SKM-1 (cell line): ENCODE results near the gene GTF2F2.
"Not testable (repeated sequence)": the region's sequence is repeated elsewhere in the genome, so short reads cannot be mapped to it uniquely, and the experiment has no call there.

Experiments
- DNase-seq: peaks from one replicate; lab custom pipeline; 2025; ENCODE audit not compliant: unreplicated experiment; lab: John Stamatoyannopoulos, UW

The GTF2F2 gene

DNA sequence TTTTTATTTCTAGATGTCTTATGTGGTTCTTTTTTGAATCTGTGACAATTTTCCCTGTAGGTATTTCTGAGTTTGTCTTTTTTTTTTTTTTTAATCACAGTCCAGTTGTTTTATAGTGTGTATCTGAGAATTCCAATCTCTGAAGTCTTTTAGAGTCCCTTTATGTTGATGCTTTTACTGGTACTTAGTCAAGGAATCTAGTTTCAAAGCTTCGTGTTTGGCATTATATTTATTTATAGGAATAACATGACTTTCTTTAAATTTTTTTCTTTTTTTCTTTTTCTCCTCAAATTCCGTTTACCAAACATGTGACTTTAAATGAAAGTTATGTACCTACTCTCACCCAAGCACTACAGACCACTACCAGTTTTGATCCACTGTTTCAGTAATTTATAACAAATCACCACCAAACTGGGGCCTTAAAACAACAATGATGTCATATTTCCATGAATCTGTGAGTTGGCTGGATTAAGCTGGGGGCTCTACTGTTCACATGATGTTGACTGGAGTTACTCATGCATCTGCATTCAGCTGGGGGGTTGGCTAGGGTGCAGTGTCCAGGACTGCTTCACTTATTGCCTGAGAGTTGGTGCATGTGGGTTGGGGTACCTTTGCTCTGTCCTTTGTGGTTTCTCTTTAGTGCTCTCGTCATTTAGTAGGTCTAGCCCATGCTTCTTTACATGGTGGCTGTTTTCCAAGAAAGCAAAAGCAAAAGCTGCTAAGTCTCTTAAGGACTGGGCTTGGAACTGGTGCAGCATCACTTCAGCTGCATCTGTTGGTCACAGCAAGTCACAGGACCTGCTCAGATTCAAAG is 58.2 kb downstream of the GTF2F2 start:
- DNase-seq = no peak

DNA sequence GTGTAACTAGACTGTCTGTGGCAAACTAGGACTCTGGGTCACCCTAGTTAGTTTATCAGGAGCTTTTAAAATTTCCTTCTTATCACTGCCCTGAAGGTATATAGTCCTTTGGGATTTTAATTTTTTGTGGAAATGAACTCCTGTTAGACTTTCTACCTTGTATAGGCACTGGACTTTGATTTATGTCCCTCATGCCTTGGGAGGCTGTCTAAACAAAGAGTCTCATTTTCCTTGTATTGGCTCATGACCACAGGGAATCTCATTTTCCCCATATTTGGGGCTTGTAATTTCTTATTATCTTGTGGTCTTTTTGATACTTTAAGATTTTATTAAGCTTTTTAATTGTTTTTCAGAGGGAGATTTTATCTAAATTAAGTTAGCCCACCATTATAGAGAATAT is 59.1 kb downstream of the GTF2F2 start:
- DNase-seq = no peak

DNA sequence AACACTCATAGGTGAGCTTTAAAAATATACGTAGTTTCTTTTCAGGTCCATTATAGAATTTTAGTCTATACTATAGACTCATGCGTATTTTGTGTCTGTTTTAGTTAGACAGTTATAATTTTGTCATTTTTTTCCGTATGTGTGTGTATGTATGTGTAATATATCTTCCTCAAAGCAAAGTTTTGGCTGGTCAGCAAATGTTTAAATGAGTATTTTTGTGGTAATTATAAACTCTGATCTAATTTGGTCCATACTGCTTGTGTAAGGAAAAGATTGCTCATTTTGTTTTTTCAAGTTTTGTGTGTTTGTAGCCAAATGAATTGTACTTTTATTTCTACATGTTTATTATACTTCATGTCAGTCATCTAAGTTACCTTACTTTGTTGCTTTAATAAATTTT is 60.0 kb downstream of the GTF2F2 start:
- DNase-seq = no peak

DNA sequence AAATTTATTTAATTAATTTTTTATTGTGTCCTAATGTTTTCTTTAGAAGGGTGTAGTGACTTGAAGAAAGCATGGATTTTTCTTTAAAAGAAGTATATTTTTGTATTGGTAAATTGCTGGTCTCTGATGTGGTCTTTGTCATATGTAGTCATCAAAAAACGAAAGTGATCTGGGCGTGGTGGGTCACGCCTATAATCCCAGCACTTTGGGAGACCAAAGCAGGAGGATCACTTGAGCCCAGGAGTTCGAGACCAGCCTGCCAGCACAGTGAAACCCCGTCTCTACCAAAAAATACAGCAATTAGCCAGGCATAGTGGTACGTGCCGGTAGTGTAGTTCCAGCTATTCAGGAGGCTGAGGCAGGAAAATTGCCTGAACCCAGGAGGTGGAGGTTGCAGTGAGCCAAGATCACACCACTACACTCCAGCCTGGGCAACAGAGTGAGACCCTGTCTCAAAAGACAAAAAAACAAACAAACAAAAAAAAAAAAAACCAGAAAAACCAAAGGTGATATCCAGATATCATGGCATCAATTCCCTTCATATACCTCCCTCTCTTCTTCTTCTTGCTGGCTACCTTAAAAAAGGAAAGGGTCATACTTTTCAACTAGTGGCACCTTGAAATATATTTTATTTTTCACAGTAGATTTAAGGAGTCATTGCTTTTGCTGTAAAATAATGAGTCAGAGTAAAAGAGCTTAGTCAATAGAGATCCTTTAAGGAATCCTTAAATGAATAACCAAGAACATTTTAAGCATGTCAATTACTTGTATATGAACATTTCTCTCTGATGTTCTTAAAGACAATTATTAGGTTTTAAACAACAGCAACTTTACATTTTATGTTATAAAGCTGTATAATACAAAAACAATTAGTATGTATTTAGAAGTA is 60.6 kb downstream of the GTF2F2 start:
- DNase-seq = no peak

DNA sequence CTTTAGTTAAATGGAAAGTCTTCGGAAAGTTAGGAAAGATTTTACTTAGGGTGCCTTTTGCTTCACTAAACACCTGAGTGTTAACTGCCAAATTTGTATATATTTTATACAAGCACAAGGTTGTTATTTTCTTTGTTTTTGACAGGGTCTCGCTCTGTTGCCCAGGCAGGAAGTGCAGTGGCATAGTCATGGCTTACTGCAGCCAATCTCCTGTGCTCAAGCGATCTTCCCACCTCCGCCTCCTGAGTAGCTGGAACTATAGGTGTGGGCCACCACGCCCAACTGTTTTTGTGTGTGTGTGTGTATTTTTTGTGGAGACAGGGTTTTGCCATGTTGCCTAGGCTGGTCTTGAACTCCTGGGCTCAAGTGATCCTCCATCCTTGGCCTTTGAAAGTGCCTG is 64.4 kb downstream of the GTF2F2 start:
- DNase-seq = no peak

DNA sequence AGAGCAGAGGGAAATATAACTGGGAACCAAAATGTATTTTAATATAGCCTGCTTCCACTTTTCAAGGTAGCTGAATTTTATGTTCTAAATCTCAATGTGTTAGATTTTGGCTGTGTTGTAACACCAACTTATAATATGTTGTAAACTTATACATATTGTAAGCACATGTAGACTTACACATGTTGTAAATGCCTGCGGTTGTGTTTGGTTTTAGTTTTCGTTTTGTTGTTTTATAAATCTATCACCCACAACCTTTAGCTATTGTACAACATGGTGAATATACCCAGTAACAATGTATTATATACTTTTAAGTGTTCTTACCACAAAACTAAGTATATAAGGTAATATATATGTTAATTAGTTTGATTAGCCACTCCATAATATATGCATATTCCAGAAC is 65.0 kb downstream of the GTF2F2 start:
- DNase-seq = no peak

DNA sequence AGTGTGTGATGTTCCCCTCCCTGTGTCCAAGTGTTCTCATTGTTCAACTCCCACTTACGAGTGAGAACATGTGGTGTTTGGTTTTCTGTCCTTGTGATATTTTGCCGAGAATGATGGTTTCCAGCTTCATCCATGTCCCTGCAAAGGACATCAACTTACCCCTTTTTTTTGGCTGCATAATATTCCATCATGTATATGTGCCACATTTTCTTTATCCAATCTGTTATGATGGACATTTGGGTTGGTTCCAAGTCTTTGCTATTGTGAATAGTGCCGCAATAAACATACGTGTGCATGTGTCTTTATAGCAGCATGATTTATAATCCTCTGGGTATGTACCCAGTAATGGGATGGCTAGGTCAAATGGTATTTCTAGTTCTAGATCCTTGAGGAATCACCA is 68.8 kb downstream of the GTF2F2 start:
- not testable (repeated sequence) for DNase-seq

DNA sequence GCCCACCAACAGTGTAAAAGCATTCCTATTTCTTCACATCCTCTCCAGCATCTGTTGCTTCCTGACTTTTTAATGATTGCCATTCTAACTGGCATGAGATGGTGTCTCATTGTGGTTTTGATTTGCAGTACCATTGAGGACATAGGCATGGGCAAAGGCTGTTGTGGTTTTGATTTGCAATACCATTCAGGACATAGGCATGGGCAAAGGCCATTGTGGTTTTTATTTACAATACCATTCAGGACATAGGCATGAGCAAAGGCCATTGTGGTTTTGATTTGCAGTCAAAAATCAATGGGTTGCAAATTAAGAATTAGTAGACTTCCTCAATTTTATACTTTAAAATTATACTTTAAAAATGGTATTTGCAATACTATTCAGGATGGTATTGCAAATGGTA is 69.2 kb downstream of the GTF2F2 start:
- DNase-seq = not testable (repeated sequence)

DNA sequence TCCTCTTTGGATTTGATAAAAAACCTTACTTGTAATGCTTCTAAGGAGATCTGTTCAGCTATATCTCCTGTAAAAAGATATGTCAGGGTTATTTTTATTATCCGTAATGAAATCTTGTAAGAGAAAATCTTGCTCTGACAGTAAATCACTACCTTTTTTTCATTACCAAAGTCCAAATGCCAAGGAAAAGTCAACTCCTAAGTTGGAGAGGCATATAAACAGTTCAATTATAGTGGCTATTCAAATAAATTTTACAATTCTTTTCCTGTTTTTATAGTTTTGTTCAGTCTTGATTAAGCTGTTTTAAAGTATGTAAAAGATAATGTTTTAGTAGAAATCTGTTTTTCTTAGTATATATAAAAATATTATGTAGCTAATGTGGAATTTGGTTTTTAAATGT is 71.6 kb downstream of the GTF2F2 start:
- DNase-seq = no peak

DNA sequence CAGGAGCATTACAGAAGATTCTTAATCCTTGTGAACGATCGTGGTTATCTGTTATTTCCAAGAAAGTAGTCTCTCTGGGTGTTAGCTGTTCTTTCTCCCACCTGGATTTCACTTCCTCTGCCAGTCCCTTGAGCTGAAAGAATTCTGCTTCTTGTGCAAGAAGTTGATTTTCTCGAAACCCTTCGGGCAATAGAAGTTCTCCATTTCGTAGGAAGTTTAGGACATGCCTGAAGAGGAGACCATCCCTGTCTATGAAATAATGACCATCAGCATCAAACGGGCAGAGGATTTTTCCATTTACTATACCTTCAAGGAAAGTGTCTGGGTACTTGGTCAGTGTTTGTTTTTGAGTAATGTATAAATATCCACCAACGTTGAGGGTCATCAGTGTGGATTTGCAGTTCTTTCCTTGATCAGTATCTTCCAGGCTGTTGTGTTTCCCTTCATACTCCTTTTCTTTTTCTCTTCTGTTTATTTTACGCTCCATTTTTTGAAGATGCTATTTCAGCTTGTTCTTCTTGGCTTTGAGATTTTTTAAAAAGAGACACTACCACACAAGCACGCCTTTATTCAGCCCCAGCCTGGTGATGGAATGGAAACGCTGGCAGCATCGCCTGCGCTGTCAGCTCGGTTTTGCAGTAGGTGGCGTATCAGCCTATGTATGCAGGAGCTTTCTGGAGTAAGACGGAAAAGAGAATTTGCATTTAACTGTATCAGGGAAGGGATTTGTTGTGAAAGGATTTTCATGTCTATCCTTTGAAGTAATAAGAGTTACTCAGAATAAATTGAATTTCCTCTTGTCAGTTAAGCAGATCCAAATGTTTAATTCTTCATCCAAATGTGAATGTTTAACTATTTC is 74.0 kb downstream of the GTF2F2 start:
- DNase-seq = no peak

DNA sequence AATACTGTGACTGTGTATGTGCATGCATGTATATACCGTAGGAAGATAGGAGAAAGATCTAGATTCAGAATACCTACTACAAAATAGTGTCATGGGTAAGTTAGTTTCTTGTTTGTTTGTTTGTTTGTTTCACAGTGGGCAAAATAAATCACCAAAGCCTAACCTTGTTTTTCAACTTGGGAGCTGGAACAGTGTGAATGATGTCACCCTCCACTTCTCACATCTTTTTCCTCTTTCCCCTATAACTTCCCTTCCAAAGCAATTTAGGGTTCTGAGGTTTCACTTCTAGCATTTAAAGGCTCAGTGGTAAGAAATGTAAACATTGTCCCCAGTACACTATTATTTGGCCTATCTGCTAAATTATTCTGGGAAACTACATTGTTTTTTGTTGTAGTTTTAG is 75.1 kb downstream of the GTF2F2 start:
- no peak for DNase-seq

DNA sequence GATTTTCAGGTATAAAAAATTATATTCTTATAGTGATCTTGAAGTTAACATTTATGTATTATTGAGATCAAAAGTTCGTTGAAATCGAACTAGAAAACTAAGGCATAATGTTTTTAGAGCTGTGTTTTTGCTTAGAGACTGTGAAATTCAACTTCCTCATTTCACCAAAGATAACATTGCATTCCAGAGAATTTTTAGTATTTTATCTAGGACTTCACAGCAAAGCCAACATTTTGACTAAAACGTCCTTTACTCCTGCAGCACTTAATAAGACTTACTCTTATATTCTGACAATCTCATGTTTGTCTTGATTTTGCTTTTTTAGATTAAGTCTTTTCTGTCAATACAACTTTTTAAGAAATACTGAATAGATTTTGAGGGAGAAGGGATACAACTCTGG is 75.8 kb downstream of the GTF2F2 start:
- no peak for DNase-seq

DNA sequence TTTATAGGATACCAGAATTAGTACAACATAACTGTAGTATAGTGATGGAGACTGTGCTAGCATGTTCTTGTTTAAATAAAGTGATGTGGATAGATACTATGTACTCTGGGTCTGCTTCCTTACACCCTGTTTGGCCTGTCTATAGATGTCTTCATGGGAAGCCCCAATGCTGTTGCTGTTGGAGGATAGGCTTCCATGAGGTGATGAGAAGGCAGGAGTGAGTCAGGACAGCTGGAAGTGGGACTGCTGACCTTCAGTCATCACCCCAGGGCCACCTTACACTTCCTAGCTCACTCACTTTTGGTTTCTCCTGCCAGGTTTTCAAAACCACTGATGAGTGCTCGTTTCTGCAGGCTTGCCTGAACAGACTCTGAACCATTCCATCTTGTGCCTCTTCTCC is 76.3 kb downstream of the GTF2F2 start:
- no peak for DNase-seq

DNA sequence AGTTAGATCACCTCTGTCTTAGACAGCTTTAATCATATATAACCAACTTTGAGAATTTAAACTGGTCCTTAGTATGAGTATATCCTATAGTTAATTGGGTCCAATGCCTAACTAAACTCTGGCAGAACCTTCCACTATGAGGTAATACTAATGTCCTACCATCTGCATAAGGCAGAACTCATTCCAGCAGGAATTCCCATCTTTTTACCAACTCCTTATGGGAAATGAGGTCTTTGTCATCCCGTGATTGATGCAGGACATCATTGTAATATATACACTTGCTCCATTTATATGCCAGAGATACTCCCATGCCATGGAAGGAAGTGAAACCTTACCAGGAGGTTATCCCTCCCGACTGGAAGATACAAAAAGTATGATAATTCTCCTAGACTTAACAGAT is 77.7 kb downstream of the GTF2F2 start:
- DNase-seq = no peak

DNA sequence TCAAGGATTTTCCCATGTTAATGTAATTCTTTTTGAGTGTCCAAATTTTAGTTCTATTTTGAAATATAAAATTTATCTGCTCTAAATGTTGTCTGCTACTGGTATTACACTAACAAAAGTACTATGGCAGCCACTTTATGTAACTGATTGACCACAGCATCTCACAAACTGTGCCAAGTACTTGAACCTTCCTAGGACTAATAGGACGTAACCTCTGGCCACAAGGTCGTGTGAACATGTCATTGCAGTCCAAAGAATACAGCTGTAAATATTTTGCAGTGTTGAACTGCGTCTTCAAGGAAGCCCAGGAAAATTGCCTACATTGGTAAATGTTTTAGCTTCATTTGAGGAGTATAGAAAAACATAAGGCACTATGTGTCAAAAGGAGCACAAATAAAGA is 78.6 kb downstream of the GTF2F2 start:
- DNase-seq = no peak

DNA sequence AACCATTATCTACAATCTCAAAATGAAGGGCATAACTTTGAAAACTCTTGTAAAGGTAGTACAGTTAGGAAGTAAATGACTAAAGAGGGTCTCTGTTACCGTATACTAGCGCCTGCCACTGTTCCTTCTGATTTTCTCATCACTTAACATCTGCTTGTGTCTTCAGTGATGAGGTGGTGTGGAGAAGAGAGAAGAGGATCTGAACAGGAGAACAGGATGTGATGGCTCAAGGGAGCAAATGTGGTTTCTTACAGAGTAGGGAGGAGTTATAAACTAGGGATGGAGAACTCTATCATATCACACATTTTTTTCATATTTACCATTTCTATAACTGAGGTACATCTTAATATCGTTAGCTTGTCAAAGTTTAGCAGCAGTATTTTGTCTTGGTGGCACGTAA is 79.4 kb downstream of the GTF2F2 start:
- DNase-seq = no peak

DNA sequence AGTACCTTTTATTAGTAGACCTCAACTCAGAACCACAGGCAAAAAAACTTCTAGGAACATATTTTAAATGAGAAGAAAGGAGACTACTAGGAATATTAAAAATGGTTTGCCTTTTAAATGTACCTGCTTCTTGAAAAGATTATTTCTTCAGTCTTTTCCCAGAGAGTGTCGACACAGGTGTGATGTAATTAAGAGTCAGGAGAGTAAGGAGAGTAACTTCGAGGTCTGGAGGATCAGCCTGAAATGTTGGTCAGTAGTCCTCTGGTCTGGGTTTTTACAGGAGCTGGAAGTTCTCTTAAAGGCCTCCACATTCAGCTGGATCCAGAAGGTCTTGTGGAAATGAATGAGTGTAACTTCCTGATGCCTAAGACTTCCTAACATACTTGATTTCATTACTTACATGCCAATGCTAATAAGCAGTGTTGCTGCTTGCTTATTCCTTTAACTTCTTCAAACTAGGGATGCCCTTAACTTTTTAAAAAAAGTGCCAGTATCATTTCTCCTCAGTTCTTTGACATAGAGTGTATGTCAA is 80.5 kb downstream of the GTF2F2 start, which contains the start of gene KCTD4:
Gene KCTD4 (minus strand): TSS at position 345 of the 532 bp plus-strand sequence. CDS start 6,478 bp downstream, outside the sequence.
- DNase-seq = no peak

DNA sequence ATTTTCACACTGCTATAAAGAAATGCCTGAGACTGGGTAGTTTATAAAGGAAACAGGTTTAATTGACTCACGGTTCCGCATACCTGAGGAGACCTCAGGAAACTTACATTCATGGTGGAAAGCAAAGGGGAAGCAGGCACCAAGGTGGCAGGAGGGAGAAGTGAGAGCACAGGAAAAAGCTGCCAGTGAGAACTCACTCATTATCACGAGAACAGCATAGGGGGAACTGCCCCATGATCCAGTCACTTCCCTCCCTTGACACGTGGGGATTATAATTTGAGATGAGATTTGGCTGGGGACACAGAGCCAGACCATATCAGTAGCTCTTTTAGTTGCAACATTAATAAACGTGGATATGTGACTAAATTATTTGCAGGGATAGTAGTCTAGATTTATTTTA is 84.8 kb downstream of the GTF2F2 start:
- DNase-seq = no peak

DNA sequence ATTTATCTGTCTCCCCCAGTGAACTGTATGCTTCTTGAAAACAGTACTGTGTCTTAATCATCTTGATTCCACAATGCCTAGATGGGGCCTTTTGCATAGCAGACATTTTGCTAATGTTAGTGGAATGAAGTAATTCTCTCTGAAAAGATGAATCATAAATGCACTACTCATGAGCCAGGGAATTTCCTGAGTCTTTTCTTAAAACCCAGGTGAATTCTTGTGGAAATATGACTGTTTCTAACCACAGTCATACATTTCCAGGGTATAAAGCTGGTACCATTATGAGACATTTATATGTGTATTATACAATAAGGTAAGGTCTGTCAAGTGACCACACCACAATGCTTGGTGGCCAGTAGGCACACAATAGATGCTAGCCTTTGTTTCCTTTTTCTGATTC is 86.0 kb downstream of the GTF2F2 start:
- no peak for DNase-seq

DNA sequence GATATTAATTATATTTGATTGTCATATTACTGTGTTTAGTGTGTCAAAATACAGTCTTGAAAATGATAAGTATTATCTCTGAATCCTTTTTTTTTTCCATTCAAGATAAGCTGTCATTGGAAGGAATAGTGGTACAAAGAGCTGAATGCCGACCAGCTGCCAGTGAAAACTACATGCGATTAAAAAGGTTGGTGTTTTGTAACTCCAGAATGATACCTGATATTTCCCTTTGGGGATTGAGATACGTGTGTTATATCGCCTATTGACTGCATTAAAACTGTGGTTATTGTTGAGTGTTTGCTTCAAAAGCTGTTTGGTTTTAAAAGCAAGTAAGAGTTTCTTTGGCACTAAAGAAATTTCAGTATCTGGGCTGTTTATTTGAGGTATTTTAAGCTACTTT is 87.0 kb downstream of the GTF2F2 start:
- DNase-seq = no peak

DNA sequence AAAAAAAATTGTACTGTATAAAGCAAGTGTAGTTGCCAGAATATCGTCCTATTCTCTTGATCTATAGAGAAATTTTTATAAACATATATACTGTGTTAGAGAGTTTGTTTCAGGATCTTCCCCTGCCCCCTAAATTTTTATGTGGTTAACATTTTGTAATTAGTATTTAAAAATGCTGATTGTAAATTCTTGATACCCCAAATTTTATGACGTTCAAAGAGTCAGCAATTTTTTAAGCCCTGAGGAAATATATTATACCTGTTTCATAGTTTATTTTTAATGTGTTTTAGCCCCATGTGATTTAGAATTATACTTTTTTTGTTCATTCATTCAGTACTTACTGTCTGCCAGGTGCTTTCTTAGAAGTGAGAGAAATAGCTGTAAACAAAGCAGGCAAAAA is 87.8 kb downstream of the GTF2F2 start:
- DNase-seq = no peak
